DMS 273 (cell line): Measurements from ENCODE around the gene TMEM222.

ENCODE experiments used
- DNase-seq: peaks from one replicate; lab custom pipeline; 2025; ENCODE audit not compliant: unreplicated experiment; lab: John Stamatoyannopoulos, UW

TMEM222 gene

GRCh38 chr1:27306071-27306470, 15.9 kb upstream of the TMEM222 start:
- DNase-seq = no peak

GRCh38 chr1:27306892-27307761, 14.8 kb upstream of the TMEM222 start:
- peak; percentile 55 for DNase-seq

DNA sequence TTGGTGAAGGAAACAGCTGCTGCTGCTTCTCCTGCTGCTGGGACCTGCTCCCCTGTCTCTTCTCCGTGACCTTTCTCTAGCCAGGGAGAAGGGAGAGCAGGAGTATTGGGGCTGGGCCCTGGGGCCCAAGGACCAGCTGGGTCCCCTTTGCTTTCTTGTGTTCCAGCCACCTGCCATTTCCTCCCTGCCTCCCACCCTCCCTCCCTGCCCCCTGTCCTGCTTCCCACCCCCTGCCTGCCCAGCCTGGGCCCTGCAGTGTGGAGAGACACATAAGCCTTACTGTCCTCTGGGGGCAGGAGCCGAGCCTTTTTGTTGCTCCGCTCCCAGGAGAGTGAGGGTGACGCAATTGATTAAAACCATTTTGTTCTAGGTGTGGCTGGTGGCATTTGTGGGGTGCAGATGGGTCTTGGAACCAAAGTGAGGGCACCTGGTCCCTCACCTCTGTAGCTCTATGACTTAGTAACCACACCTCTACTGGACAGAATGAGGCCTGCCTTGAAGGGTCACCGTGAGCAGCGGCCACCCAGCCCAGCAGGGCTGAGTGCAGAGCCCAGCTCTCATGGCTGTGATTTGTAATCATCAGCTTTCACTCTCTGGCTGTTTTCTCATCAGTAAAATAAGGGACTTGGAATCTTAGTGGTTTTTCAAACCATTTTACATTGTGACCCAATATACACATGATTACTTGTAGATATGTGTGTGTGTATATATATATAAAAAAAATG, 13.9 kb upstream of the TMEM222 start:
- DNase-seq = peak; percentile 55

DNA sequence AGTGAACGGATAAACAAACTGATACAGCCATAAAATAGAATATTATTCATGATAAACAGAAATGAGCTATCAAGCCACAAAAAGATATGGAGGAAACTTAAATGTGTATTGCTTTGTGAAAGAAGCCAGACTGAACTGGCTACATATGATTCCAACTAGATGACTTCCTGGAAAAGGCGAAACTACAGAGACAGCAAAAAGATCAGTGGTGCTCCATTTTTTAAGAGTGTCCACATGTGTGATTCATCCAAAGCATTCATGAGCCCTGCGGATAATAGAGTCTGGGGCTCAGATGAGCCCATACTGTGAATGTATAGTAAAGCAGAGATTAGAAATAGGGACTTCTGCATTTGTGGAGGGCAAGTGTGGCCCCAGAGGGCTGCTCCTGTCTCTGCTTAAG, 7.8 kb upstream of the TMEM222 start:
- DNase-seq = no peak

- no peak for DNase-seq
These were observed 7.2 kb upstream of the TMEM222 start for GRCh38 chr1:27314737-27315136.

DNA sequence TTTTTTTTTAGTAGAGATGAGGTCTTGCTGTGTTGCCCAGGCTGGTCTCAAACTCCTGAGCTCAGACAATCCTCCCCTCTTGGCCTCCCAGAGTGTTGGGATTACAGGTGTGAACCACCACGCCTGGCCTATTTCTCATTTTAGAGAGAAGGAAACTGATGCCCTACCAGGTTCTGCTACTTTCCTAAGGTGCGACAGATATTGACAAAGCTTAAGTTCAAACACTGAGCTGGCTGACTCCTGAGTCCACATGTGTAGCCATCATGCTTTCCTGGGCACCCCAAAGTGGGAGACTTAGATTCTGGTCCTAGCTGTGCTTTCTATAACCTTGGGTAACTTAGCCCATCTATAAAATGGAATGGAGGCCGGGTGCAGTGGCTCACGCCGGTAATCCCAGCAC, 5.1 kb upstream of the TMEM222 start:
- no peak for DNase-seq

GRCh38 chr1:27318136-27318535, 3.8 kb upstream of the TMEM222 start:
- DNase-seq = peak; percentile 84

GRCh38 chr1:27318596-27318995, 3.4 kb upstream of the TMEM222 start:
- DNase-seq = peak; percentile 98

DNA sequence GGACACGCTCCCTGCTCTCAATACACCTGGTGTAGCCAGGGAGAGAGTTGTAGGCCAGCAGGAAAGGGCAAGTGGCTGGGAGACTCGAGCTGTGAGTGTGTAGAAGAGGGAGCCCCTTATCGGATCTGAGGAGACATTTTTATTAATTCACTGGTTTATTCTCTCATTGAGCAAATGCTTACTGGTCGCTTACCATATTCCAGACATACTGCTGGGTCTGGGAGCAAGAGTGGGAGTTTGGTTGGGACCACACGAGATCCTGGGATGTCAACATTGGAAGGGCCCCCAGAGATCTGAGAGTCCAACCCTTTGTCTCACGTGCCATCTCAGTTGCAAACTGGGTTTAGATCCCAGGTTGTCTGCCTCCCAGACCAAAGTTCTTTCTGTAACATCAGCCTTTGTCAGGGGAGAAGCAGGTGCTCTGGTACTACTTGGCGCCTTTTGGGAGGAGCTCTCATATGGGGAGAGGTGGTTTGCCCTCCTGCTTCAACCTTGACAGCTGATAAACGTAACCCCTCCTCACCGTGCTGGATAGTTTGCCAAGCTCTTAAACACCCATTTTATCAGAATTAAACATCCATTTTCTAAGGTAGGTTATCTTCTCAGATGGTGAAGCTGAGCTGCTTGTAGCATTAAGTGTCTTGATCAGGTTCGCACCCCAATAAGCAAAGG, 742 bp downstream of the TMEM222 start:
- DNase-seq = no peak

DNA sequence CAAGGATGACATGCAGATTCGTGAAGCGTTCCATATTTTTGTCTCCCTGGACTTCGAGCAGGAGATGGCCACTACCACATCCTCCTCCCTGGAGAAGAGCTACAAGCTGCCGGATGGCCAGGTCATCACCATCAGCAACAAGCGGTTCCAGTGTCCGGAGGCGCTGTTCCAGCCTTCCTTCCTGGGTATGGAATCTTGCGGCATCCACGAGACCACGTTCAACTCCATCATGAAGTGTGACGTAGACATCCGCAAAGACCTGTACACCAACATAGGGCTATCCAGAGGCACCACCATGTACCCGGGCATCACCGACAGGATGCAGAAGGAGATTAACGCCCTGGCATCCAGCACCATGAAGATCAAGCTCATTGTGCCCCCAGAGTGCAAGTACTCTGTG, 3.3 kb downstream of the TMEM222 start:
- no peak for DNase-seq

GRCh38 chr1:27327964-27328363, 6.0 kb downstream of the TMEM222 start:
- no peak for DNase-seq

DNA sequence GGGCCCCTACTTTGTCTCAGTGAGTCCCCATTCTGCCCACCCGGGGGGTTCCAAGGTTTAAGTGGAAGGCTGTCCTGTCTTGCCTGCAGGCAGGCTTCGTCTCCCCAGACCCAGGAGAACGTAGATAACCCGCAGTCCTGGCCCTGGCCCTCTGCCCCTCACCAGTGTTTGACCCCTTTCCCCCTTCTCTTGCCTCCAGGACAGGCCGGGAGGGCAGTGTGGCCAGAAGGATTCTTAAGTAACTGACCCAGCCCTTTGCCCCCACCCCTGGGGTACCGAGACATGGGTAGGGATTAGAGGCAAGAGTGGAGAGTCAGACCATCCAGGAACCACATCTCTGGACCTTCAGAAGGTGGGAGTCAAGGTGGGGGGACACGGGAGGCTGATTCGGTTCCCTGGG, 8.8 kb downstream of the TMEM222 start:
- no peak for DNase-seq

DNA sequence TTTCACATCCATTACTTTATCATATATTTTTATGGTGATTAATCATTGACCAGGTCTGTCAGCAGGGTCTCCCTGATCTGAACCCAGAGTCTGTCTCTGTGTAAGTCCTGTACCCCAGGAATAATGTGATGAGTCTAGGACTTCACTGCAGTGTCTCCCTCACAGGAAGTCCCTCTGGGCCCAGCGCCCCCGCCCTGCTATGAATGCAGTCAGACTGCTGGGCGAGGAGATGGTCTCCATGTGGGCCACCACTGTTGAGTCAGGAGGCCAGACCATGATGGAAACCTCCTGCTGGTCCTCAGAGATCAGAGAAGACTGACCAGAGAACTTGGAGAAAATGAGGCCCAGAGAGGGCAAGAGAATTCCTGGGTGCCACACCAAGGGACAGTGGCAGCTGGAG, 9.5 kb downstream of the TMEM222 start:
- no peak for DNase-seq

GRCh38 chr1:27331922-27332321, 10.0 kb downstream of the TMEM222 start:
- DNase-seq = no peak

DNA sequence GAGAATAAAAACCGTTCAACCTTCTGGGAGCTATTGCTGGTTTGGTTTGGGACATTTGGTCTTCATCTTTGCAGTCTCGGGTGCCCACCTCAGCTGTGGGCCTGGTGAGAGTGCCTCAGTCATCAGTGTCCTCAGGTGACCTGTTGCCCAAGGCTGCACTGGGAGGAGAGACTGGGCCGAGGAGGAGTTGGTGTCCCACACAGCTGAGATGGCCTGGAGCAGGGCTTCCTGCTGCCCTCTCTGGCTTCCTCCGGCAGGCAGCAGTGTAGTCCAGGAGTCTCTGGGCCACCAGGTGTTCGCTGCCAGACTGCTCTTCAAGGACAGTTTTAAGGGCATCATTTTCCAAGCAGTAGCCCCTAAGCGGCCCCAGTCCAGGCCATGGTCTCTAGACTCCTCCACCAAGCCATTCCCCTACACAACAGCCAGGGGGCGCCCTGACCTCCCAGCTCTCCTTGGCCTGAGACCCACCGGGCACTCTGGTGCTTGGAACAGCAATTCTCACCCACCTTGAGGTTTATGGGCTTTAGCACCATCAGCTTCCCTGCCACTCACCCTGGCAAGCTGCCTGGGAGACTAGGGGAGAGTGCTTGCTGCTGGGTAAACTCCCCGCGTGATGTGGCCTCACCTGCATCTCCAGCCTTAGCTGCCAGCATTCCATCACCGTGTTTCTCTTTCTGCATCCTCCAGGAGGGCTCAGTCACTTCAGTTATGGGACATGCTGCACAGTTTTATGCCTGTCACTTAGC, 10.7 kb downstream of the TMEM222 start:
- DNase-seq = peak; percentile 70

DNA sequence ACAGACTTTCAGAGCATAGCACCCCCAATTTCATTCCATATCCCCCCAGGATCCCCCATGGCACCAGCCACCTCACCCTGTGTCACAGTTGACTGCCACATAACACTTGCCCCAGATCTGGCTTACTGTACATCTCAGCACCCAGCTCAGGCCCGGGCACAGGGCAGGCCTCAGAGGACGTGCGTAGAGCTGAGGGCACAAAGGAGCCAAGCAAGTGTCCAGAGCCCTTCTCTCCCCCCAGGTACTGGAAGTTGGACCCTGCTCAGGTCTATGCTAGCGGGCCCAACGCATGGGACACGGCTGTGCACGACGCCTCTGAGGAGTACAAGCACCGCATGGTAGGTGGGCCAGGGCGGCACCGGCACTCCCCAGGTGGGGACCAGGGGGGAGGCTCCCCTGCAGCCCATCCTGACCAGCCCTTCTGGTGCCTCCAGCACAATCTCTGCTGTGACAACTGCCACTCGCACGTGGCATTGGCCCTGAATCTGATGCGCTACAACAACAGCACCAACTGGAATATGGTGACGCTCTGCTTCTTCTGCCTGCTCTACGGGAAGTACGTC, 11.8 kb downstream of the TMEM222 start:
- no peak for DNase-seq

- no peak for DNase-seq
These were observed 13.8 kb downstream of the TMEM222 start for GRCh38 chr1:27335506-27336422.

DNA sequence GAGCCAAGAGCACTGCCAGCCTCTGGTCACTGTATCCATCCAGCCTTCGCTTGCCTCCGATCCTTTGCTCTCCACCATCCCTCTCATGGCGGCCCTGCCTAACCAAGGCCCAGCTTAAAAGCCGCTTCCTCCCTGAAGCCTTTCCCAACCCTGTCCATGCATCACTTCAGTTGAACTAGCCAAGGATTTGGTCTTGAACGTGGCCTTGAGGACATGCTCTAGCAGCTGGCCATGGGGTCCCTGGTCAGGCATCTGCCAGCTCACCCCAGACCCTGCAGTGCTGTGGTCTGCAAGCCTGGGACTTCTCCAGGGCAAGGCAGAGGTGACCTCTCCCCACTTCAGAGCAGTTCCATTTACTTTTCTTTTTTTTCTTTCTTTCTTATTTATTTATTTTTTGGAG, 14.8 kb downstream of the TMEM222 start:
- no peak for DNase-seq

DNA sequence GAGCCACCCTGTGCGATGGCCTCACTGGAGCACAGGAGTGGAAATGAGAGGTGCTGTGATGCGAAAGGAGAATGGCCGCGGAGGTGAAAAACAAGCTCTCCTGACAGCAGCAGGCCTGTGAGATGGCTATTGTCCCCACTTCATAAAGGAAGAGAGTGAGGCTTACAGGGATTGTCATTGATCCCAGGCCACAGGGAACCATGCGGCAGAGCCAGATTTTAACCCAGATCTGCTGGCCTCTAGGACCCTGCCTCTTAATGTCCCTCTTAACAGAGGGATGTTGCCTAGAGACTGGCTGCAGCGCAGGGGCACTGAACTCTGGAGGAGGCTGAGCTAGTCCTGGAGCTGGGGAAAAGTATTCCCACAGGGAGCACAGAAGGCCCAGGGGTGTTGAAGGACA, 16.8 kb downstream of the TMEM222 start:
- no peak for DNase-seq

GRCh38 chr1:27339213-27339612, 17.2 kb downstream of the TMEM222 start:
- DNase-seq = peak; percentile 42
